Breast epithelium (tissue), 3 donors: ENCODE results near the gene CACNA1E.

Experiments used
- POLR2A ChIP-seq: fragments of 450-650 bp; IDR thresholded peaks from one replicate; pipeline ENCODE4 v1.6.1; 2016; ENCODE audit warnings: antibody characterized with exemption, mild to moderate bottlenecking, moderate library complexity
- POLR2AphosphoS5 ChIP-seq, 3 donors: sonication (generic); formaldehyde crosslinking; IDR thresholded peaks; one replicate each; pipeline ENCODE4 v1.6.1; 2017; ENCODE audit warnings: antibody characterized with exemption in 3 of 3
- TF ChIP-seq, protein P1 (sequence below), 3 donors: fragments of 450-650 bp; IDR thresholded peaks; one replicate each; pipeline ENCODE4 v1.5.1; 2016 to 2017; ENCODE audit warnings: antibody characterized with exemption in 3 of 3, mild to moderate bottlenecking in 3 of 3, moderate library complexity in 3 of 3

DNA sequence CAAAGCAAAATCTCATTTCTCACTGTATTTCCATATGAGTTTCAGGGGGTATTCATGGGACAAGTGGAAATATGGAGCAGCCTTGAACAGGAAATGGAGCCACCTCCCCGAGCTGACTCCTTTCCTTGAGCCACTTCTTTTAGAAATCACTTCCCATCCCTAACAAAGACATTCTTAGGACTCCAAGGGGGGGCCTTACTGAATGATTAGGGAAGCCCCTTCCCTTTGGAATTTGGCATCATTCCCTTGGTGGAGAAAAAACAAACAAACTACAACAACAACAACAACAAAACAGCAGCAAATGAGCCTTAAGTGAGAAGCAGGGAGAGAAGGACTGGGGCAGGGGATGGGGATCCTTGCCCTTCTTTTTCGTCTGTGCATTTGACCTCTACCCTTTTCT, 299.9 kb downstream of the CACNA1E start:
- TF ChIP-seq POLR2A = no peak
- TF ChIP-seq, protein P1, sequence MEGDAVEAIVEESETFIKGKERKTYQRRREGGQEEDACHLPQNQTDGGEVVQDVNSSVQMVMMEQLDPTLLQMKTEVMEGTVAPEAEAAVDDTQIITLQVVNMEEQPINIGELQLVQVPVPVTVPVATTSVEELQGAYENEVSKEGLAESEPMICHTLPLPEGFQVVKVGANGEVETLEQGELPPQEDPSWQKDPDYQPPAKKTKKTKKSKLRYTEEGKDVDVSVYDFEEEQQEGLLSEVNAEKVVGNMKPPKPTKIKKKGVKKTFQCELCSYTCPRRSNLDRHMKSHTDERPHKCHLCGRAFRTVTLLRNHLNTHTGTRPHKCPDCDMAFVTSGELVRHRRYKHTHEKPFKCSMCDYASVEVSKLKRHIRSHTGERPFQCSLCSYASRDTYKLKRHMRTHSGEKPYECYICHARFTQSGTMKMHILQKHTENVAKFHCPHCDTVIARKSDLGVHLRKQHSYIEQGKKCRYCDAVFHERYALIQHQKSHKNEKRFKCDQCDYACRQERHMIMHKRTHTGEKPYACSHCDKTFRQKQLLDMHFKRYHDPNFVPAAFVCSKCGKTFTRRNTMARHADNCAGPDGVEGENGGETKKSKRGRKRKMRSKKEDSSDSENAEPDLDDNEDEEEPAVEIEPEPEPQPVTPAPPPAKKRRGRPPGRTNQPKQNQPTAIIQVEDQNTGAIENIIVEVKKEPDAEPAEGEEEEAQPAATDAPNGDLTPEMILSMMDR (IDR thresholded peaks at IDR 0.05) = no peak
- TF ChIP-seq POLR2AphosphoS5 (IDR thresholded peaks at IDR 0.05) = no peak
